Stimulated activated CD8-positive, alpha-beta memory T cell treated with anti-CD3 and anti-CD28 coated beads, Interleukin-4, amount 100 ng/mL, for 48 hours (primary cell): ENCODE measurements around the gene MIER2.
"Not testable (repeated sequence)": the region's sequence is repeated elsewhere in the genome, so short reads cannot be mapped to it uniquely, and the experiment has no call there.

Experiments used
- DNase-seq: peaks from one replicate; pipeline ENCODE4 v3.0.0-alpha.2; 2020

MIER2 gene, protein sequence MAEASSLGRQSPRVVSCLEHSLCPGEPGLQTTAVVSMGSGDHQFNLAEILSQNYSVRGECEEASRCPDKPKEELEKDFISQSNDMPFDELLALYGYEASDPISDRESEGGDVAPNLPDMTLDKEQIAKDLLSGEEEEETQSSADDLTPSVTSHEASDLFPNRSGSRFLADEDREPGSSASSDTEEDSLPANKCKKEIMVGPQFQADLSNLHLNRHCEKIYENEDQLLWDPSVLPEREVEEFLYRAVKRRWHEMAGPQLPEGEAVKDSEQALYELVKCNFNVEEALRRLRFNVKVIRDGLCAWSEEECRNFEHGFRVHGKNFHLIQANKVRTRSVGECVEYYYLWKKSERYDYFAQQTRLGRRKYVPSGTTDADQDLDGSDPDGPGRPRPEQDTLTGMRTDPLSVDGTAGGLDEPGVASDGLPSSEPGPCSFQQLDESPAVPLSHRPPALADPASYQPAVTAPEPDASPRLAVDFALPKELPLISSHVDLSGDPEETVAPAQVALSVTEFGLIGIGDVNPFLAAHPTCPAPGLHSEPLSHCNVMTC

DNA sequence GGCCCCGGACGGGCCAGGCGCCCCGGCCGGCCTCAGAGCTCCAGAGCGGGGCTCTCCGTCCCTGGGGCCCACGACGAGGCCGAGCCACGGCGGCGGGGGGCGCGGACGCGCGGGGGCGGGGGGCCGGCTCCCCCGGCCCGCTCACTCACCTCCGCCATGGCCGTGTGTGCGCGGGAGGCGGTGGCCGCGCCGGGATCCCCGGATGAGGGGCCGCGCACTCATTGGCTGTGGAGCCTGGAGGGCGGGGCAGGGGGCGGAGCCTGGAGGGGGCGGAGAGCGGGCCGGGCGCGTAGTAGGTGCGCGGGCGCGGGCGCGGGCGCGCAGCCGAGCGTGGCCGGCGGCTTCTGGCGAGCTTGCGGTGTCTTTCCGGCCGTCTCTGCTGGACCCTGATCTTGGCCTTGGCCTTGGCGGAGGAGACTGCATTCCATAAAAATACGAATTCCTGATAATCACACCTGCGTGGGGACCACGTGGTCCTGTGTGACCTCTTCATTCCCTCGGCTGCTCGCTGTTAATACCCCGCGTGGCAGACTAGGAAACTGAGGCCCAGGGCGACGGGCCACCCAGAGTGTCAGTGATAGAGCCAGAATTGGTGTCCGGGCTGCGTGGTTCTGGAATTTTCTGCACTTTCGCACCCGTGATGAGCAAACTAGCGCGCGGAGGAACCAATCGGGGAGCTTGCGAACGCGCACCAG, at the start of gene MIER2:
Gene MIER2 (minus strand): TSS at position 172 of the 695 bp plus-strand sequence. CDS start 14 bp downstream, at position 158.
- peak; percentile 96 for DNase-seq

DNA sequence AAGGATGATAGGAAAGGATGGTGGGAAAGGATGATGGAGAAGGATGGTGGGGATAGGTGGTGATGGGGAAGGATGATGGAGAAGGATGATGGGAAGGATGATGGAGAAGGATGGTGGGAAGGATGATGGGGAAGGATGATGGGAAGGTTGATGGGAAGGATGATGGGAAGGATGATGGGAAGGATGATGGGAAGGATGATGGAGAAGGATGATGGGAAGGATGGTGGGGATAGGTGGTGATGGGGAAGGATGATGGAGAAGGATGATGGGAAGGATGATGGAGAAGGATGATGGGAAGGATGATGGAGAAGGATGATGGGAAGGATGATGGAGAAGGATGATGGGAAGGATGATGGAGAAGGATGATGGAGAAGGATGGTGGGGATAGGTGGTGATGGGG, 49.0 kb upstream of the MIER2 start:
- DNase-seq, result not testable (repeated sequence)

DNA sequence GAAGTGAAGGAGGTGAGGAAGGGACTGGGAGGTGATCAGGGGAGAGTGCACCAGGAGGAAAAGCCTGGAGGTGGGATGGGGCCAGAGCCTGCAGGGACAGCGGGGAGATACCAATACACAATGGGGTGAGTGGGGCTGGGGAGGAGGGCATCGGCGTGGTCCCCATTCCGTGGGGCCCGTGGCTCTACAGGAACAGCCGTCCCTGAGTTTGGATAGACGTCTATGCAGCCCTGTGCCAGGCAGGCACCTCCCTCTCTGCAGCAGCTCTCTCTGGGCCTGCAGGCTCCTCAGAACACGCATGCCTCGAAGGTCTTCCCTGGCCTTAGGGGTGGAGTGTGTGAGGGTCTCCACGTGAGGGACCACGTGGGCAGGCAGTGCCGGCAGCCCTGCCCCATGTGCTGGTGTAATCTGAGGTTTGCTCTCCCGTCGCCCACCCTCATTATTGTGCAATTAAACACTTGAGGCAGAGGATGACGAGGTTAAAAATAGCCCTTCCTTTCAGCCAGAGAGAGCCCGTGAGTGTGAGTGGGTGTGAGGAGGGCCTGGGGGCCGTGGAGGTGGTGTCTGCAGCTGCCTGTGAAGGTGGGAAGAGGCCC, 47.9 kb upstream of the MIER2 start:
- DNase-seq, result no peak

DNA sequence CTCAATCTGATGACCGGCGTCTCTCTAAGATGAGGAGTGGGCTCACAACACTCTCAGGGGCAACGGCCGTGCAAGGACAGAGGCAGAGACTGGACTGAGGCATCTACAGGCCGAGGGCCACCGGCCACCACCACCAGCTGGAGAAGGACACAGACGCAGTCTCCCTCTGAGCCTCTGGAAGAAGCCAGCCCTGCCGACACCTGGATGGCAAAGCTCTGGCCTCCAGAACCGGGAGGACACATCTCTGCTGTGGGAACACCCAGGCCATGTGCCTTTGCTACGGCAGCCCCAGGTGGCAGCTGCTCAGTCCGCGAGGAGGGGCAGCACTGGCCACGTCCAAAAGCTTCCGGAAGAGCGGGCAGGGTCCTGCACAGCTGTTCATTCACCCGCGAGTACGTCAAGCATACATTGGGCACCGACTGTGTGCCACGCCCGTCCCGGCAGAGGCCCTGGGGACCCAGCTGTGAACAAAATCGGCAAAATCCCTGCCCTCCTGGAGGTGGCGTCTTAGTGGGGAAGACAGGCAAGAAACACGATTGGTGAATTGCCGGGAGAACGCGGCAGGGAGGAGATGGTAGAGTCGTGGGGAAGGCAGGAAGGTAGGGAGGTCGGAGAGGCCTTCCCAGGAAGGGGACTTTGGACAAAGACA, 47.3 kb upstream of the MIER2 start:
- no peak for DNase-seq

DNA sequence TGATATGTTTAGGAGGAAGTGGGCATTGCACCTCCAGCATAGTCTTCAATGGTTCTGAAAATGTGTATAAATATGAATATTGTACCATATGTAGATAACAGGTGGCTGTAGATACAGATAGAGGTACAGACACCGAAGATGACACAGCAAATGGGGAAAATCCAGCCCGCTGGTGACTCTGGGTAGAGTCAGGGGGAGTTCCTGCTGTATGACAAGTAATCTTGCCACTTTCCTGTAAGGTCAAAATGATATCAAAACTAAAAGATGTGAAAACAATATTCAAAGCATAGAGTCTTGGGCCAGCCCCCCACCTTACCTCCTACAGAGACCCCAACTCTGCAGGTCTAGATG, 46.6 kb upstream of the MIER2 start:
- no peak for DNase-seq

DNA sequence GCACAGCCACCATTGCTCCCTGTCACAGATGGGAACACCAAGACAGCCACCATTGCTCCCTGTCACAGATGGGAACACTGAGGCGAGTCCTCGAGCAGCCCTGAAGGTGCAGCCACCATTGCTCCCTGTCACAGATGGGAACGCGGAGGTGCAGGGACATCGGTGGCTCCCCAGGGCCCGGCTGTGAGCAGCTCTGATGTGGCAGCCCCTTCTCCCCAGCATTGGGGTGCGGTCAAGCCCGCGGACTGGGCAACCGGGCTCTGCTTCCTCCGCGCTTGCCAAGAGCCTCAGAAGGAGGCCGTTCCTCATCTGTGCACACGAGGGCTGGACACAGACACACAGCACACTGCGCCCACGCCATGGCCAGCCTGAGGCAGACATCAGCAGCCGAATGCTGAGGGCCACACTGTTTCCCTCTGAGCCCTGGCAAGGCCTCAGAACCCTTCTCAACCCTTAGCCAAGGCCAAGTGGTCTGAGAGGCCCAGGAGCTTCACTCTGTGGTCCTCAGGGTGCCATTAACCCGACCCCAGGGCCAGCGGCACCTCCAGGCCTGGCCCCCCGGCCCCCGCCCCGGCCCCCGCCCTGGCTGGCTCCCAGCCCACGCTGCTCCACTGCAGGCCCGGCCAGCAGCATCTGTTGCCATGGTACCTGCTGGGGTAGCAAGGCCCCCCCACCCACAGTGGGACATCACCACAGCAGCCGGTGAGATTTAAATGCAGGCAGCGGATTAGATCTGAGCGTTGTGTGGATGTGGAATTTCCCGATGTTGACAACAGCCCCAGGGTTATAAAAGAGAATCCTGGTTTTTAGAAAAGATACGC, 46.0 kb upstream of the MIER2 start:
- no peak for DNase-seq

DNA sequence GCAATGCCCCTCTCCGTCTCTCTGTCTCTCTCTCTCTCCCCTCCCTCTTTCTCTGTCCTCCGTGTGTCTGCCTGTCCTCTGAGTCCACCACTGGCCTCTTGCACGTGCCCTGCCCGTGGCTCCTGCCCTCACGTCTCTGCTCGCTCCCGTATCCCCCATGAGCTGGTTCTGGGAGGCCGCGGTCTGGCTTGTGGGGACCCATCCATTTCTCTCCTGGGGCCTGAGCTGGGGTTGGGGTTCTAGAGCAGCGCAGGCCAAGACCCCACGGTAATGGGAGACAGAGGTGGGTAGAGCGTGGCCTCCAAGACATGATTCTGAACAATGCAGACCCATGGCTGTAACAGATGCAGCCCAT, 45.3 kb upstream of the MIER2 start:
- no peak for DNase-seq

DNA sequence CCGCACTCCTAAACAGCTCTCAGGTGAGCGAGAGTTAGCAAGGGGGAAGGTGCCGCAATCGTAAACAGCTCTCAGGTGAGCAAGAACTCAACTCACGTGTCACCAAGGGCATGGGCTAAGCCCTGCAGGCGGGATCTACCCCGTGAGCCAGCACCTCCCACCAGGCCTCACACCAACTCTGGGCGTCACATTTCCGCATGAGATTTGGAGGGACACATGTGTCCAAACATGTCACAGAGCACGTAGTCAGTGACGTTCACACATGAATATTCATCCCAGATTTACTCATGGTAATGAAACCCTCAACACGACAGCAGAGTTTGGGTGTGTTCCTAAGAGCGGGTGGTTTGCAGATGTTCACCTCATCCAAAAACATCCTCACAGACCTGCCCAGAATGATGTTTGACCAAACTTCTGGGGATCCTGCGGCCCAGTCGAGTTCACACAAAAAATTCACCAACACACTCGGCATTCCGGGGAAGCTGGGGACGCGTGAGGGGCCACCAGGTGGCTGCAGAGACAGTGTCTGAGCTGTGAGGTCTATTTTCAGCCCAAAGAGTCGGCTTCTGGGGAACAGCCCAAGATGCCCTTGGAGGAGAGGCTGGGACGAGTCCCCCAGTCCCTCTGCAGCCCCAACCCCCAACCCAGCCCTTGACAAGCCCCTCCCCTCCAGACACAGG, 44.8 kb upstream of the MIER2 start:
- no peak for DNase-seq

DNA sequence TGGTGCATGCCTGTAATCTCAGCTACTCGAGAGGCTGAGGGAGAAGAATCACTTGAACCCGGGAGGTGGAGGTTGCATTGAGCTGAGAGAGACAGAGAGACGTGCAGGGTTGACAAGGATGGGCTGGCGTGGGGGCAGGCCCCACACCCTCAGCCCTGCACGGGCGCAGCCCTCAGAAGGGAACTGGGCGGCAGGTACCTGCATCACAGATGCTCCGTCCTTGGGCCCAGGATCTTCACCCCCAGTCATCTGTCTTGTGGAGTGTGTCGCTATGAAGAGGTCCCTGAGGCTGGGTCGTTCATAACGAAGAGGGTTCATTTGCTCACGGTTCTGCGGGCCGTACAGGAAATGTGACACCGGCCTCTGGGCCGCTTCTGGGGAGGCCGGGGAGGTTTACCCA, 44.1 kb upstream of the MIER2 start:
- no peak for DNase-seq

DNA sequence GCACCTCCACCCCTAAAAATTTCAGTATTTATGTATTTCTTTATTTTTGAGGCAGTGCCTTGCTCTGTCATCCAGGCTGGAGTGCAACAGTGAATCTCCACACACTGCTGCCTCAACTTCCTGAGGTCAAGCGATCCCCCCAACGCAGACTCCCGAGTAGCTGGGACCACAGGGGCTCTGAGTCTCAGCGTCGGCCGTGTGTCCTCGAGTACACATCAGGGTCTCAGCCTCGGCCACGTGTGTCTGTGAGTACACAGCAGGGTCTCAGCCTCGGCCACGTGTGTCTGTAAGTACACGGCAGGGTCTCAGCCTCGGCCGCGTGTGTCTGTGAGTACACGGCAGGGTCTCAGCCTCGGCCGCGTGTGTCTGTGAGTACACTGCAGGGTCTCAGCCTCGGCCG, 43.2 kb upstream of the MIER2 start:
- no peak for DNase-seq

DNA sequence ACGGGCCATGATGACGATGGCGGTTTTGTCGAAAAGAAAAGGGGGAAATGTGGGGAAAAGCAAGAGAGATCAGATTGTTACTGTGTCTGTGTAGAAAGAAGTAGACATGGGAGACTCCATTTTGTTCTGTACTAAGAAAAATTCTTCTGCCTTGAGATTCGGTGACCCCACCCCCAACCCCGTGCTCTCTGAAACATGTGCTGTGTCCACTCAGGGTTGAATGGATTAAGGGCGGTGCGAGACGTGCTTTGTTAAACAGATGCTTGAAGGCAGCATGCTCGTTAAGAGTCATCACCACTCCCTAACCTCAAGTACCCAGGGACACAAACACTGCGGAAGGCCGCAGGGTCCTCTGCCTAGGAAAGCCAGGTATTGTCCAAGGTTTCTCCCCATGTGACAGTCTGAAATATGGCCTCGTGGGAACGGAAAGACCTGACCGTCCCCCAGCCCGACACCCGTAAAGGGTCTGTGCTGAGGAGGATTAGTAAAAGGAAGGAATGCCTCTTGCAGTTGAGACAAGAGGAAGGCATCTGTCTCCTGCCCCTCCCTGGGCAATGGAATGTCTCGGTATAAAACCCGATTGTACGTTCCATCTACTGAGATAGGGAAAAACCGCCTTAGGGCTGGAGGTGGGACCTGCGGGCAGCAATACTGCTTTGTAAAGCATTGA, 42.2 kb upstream of the MIER2 start:
- DNase-seq, result not testable (repeated sequence)

DNA sequence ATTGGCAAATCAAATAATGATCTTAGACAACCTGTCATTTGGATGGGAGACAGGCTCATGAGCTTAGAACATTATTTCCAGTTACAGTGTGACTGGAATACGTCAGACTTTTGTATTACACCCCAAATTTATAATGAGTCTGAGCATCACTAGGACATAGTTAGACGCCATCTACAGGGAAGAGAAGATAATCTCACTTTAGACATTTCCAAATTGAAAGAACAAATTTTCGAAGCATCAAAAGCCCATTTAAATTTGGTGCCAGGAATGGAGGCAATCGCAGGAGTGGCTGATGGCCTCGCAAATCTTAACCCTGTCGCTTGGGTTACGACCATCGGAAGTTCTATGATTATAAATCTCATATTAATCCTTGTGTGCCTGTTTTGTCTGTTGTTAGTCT, 41.6 kb upstream of the MIER2 start:
- DNase-seq, result not testable (repeated sequence)

DNA sequence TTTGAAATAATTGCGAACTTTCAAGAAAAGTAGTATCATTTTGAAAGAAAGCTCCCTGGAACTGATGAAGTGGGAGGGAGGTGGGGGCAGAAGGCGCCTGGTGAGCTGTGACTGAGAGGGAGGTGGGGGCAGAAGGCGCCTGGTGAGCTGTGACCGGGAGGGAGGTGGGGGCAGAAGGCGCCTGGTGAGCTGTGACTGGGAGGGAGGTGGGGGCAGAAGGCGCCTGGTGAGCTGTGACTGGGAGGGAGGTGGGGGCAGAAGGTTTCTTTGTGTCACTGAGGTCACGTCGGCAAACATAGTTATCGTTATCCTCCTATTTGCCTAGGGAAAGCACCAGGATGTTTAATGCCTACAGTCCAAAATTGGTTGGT, 40.2 kb upstream of the MIER2 start:
- DNase-seq, result no peak

DNA sequence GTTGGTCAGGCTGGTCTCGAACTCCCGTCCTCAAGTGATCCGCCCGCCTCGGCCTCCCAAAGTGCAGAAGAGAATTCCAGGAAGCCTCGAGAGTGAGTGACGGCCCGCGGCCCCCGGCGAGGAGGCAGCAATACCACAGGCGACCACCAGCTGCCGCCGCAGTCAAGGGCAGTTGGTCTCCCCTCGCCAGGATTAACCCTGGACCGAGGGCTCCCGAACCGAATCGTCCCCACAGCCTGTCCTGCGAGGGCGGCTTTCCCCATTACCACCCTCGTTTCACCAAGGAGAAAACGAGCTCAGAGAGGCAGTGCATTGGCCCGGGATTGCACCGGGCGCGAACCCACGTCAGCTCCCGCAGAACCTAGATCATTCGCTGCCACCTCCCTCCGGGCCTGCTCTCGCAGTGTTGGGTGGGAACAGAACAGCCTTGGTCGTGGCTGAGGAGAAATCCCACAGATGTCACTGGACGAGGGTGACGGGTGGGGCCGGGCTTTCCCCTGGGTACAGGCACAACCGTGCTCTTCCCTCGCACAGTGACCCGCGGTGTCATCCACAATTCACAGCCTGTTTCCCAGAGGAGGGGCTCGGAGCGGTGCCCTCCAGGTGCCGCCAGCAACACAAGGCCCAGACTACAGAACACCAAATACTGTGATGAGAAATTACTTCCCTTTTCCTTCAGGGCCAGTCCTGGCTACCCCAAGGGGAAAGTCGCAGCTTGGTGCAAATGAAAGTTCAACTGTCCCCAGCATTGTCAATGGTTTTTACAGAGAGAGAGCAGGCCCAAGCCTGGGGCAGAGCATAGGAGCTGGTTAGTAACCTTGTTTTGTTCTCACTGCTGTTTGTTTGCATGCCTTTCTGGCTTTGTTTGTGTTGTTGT, 39.6 kb upstream of the MIER2 start:
- DNase-seq, result peak; percentile 49

DNA sequence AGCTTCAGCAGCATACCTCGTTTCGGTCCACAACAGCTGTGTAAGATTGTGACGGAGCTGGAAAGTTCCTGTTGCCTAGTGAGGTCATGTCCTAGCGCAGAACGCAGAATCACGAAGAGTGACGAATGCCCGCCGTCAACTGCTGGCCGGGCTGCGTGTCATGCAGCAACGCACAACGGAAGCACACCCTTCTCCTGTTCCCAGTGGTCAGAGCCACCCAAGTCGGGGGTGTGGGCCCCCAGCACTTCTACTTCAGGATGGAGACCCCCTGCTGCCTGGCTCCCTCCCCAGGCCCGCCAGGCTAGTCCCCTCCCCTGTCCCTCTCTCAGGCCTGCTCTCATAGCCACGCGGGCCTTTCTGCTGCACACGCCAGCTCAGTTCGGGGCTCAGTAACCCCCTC, 38.4 kb upstream of the MIER2 start:
- DNase-seq, result no peak

DNA sequence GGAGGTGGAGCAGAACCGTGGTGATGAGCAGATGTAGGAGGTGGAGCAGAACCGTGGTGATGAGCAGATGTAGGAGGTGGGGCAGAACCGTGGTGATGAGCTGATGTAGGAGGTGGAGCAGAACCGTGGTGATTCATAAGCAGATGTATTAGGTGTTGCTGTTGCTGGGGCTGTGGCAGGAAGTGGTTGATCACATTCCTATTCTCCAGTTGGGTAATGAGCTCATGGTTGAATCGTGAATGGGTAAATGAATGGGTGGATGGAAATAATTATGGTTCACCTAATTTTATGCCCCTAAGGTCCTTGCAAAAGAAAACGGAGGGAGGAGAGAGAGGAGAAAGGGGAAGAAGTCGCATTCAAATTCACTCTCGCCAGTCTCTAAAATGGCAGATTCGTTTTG, 38.0 kb upstream of the MIER2 start:
- peak; percentile 51 for DNase-seq

DNA sequence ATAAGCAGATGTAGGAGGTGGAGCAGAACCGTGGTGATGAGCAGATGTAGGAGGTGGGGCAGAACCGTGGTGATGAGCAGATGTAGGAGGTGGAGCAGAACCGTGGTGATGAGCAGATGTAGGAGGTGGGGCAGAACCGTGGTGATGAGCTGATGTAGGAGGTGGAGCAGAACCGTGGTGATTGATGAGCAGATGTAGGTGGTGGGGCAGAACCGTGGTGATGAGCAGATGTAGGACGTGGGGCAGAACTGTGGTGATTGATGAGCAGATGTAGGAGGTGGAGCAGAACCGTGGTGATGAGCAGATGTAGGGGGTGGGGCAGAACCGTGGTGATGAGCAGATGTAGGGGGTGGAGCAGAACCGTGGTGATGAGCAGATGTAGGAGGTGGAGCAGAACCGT, 37.3 kb upstream of the MIER2 start:
- DNase-seq, result peak; percentile 34

DNA sequence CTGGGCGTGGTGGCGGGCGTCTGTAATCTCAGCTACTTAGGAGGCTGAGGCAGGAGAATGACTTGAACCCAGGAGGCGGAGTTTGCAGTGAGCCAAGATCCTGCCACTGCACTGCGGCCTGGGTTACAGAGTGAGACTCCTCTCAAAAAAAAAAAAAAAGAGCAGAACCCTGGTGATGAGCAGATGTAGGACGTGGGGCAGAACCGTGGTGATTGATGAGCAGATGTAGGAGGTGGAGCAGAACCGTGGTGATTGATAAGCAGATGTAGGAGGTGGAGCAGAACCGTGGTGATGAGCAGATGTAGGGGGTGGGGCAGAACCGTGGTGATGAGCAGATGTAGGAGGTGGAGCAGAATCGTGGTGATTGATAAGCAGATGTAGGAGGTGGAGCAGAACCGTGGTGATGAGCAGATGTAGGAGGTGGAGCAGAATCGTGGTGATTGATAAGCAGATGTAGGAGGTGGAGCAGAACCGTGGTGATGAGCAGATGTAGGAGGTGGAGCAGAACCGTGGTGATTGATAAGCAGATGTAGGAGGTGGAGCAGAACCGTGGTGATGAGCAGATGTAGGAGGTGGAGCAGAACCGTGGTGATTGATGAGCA, 36.1 kb upstream of the MIER2 start:
- not testable (repeated sequence) for DNase-seq

DNA sequence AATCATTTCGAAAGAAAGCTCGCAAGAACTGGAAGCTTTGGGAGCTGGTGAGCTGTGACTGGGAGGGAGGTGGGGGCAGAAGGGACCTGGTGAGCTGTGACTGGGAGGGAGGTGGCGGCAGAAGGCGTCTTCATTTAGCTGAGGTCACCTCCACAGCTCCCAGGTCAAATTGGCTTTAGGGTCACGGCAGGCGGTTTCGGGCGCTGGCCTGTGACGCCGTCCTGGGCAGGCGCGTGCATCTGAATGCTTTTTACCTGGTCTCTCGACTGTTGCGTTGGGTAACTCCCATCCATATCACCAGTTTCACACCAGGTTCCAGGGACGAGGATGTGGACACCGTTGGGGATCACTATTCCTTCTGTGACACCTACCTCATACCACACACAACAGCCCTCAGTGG, 35.2 kb upstream of the MIER2 start:
- DNase-seq, result no peak

DNA sequence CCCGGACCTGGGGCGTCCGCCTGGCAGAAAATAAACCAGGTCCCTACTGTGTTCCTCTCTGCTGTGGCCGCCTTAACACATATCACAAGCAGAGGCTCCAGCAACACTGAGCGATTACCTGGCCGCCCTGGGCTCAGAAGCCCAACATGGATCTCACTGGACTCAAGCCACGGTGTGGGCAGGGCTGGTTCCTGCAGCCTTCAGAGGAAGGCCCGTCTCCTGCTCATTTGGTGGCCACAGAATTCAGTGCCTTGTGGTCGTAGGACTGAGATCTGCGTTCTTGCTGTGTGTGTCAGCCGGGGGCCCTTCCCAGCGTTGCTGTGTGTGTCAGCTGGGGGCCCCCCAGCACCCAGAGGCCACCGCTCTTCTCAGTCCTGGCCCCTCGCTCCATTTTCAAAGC, 34.1 kb upstream of the MIER2 start:
- DNase-seq, result no peak
